KMS-11 (cell line): ENCODE data around the gene MOB1B.
"Not testable (repeated sequence)": the region's sequence is repeated elsewhere in the genome, so short reads cannot be mapped to it uniquely, and the experiment has no call there.

Source experiments
- H2AFZ ChIP-seq: fragments of 200-600 bp; sonication (generic); 2 replicates; pipeline ENCODE4 v1.6.1; 2016; ENCODE audit warnings: antibody characterized with exemption, mixed run types, low read depth
- H3K27ac ChIP-seq: fragments of 200-600 bp; sonication (generic); 2 replicates; pipeline ENCODE4 v1.6.1; 2016; ENCODE audit warnings: mild to moderate bottlenecking, mixed run types
- H3K27me3 ChIP-seq: fragments of 200-600 bp; sonication (generic); 2 replicates; pipeline ENCODE4 v1.6.1; 2017; ENCODE audit warnings: mild to moderate bottlenecking, low read depth, mixed run types, moderate library complexity; ENCODE audit not compliant: insufficient read depth
- H3K36me3 ChIP-seq: fragments of 200-600 bp; sonication (generic); 2 replicates; pipeline ENCODE4 v1.6.1; 2017; ENCODE audit warnings: mild to moderate bottlenecking, mixed run types; ENCODE audit not compliant: insufficient read depth
- H3K4me1 ChIP-seq: fragments of 200-600 bp; sonication (generic); 2 replicates; pipeline ENCODE4 v1.6.1; 2016; ENCODE audit warnings: mild to moderate bottlenecking, low read depth, mixed run types; ENCODE audit not compliant: poor library complexity, severe bottlenecking
- H3K4me2 ChIP-seq: fragments of 200-600 bp; sonication (generic); 2 replicates; pipeline ENCODE4 v1.7.0; 2016; ENCODE audit warnings: mild to moderate bottlenecking, mixed run types
- H3K4me3 ChIP-seq: fragments of 200-600 bp; sonication (generic); IDR thresholded peaks from 2 replicates; pipeline ENCODE4 v1.6.1; 2017; ENCODE audit warnings: low read depth, low read length, mixed read lengths; ENCODE audit not compliant: insufficient read depth
- H3K79me2 ChIP-seq: fragments of 200-600 bp; sonication (generic); 2 replicates; pipeline ENCODE4 v1.6.1; 2016; ENCODE audit warnings: low read depth, mixed run types; ENCODE audit not compliant: insufficient read depth
- H3K9ac ChIP-seq: fragments of 200-600 bp; sonication (generic); 2 replicates; pipeline ENCODE4 v1.6.1; 2016; ENCODE audit warnings: mild to moderate bottlenecking, mixed run types
- H4K20me1 ChIP-seq: fragments of 200-600 bp; sonication (generic); 2 replicates; pipeline ENCODE4 v1.6.1; 2016; ENCODE audit warnings: mild to moderate bottlenecking, mixed run types; ENCODE audit not compliant: insufficient read depth
- CTCF ChIP-seq: fragments of 200-600 bp; sonication (generic); conservative IDR thresholded peaks from 2 replicates; pipeline ENCODE4 v1.6.1; 2017; ENCODE audit warnings: low read depth, mild to moderate bottlenecking, antibody characterized with exemption, low read length, moderate library complexity, mixed read lengths

Gene MOB1B

GRCh38 chr4:71026086-71026485, 123.9 kb downstream of the MOB1B start:
- no peak overlapping the region for H3K4me3 ChIP-seq
- H2AFZ ChIP-seq = no peak overlapping the region
- H3K79me2 ChIP-seq = no peaks in the 10 kb centered on the region
- H4K20me1 ChIP-seq = no peaks in the 10 kb centered on the region
- no peak overlapping the region for H3K27ac ChIP-seq
- no peak overlapping the region for H3K4me2 ChIP-seq
- no peak overlapping the region for H3K9ac ChIP-seq
- H3K27me3 ChIP-seq = no peaks in the 10 kb centered on the region
- no peaks in the 10 kb centered on the region for H3K4me1 ChIP-seq
- H3K36me3 ChIP-seq = no peaks in the 10 kb centered on the region; the same call in 1 of the 2 replicates
- TF ChIP-seq CTCF = no peak

GRCh38 chr4:71027611-71028010, 125.4 kb downstream of the MOB1B start:
- H4K20me1 ChIP-seq = no peaks in the 10 kb centered on the region
- no peaks in the 10 kb centered on the region for H3K4me1 ChIP-seq
- H3K27me3 ChIP-seq = no peaks in the 10 kb centered on the region
- H2AFZ ChIP-seq = no peak overlapping the region
- H3K36me3 ChIP-seq = no peaks in the 10 kb centered on the region; the same call in 1 of the 2 replicates
- no peak overlapping the region for H3K4me3 ChIP-seq
- no peaks in the 10 kb centered on the region for H3K79me2 ChIP-seq
- no peak overlapping the region for H3K9ac ChIP-seq
- TF ChIP-seq CTCF = no peak
- H3K27ac ChIP-seq = no peak overlapping the region
- H3K4me2 ChIP-seq = no peak overlapping the region

GRCh38 chr4:71029504-71029903, 127.3 kb downstream of the MOB1B start:
- Histone ChIP-seq H3K79me2 (no peaks in the 10 kb centered on the region), H3K27me3 (no peaks in the 10 kb centered on the region), H3K4me3 (no peak overlapping the region), H3K27ac (no peak overlapping the region), H2AFZ (no peak overlapping the region), H3K4me1 (no peaks in the 10 kb centered on the region), H3K36me3 (no peaks in the 10 kb centered on the region), H4K20me1 (no peaks in the 10 kb centered on the region), H3K4me2 (no peak overlapping the region), H3K9ac (no peak overlapping the region)
- no peak for TF ChIP-seq CTCF

GRCh38 chr4:71032106-71032505, 129.9 kb downstream of the MOB1B start:
- H4K20me1 ChIP-seq, H3K27ac ChIP-seq, H3K27me3 ChIP-seq, H3K4me2 ChIP-seq, H3K4me3 ChIP-seq, H3K9ac ChIP-seq, H3K79me2 ChIP-seq, H3K36me3 ChIP-seq, H3K4me1 ChIP-seq, H2AFZ ChIP-seq: not testable (repeated sequence)
